Loucy (cell line): ENCODE data around the gene HMG20B.
A peak's percentile ranks its signal among the peaks of the same experiment; 100 is the strongest.

ENCODE experiments used
- CTCF ChIP-seq: fragments of 200-600 bp; sonication (generic); conservative IDR thresholded peaks from 2 replicates; pipeline ENCODE4 v1.5.1; 2014; ENCODE audit warnings: mild to moderate bottlenecking, antibody characterized with exemption, low read length
- EZH2phosphoT487 ChIP-seq: fragments of 200-600 bp; IDR thresholded peaks from 2 replicates; pipeline ENCODE4 v1.6.1; 2018; ENCODE audit warnings: antibody characterized with exemption, mild to moderate bottlenecking, moderate library complexity, borderline replicate concordance

- TF ChIP-seq CTCF = 0 out of 2 replicates have a peak, but pooled peaks have one; percentile 20
- no peak for TF ChIP-seq EZH2phosphoT487
These were observed 46.3 kb downstream of the HMG20B start for GRCh38 chr19:3618811-3619630.
